ENCODE results near the gene DHRS13. TPM values are rescaled to one million over a fixed set of nuclear protein-coding genes. Genes with fewer than 3 reads are reported as not detected.

The DHRS13 gene
- total RNA-seq, 1 donor from 2014 or later = 8.2 TPM

- Mint-ChIP-seq H3K36me3 (ENCODE audit: low read depth, unreplicated experiment) (peaks cover 7% of the 10 kb centered on the region), H3K4me1 (ENCODE audit: unreplicated experiment) (peaks cover 18% of the 10 kb centered on the region), H3K27ac (ENCODE audit: unreplicated experiment) (peak overlapping the region; percentile 76), H3K27me3 (ENCODE audit: unreplicated experiment) (no peaks in the 10 kb centered on the region), H3K9me3 (ENCODE audit: unreplicated experiment) (no peaks in the 10 kb centered on the region), H3K4me3 (ENCODE audit: unreplicated experiment) (no peak overlapping the region)
- DNase-seq (ENCODE audit: low spot score) = no peak
- TF ChIP-seq CTCF (IDR thresholded peaks at IDR 0.05; ENCODE audit: unreplicated experiment) = no peak
Observed at GRCh38 chr17:28929787-28930186, 26.9 kb upstream of the DHRS13 start.

- H3K36me3 Mint-ChIP-seq (ENCODE audit: low read depth, unreplicated experiment) = peaks cover 20% of the 10 kb centered on the region
- H3K27ac Mint-ChIP-seq (ENCODE audit: unreplicated experiment) = no peak overlapping the region
- TF ChIP-seq CTCF (IDR thresholded peaks at IDR 0.05; ENCODE audit: unreplicated experiment) = no peak
Observed at GRCh38 chr17:28928061-28928460, 25.2 kb upstream of the DHRS13 start.

GRCh38 chr17:28926786-28927185, 23.9 kb upstream of the DHRS13 start:
- H3K4me3 Mint-ChIP-seq (ENCODE audit: unreplicated experiment) = no peak overlapping the region
- H3K4me1 Mint-ChIP-seq (ENCODE audit: unreplicated experiment) = peaks cover 18% of the 10 kb centered on the region
- H3K36me3 Mint-ChIP-seq (ENCODE audit: low read depth, unreplicated experiment) = peaks cover 23% of the 10 kb centered on the region
- H3K9me3 Mint-ChIP-seq (ENCODE audit: unreplicated experiment) = no peaks in the 10 kb centered on the region
- no peak for TF ChIP-seq CTCF (IDR thresholded peaks at IDR 0.05; ENCODE audit: unreplicated experiment)
- no peaks in the 10 kb centered on the region for H3K27me3 Mint-ChIP-seq (ENCODE audit: unreplicated experiment)
- H3K27ac Mint-ChIP-seq (ENCODE audit: unreplicated experiment) = no peak overlapping the region
- no peak for DNase-seq (ENCODE audit: low spot score)

More at GRCh38 chr17:28928061-28928460, 25.2 kb upstream of the DHRS13 start:
- no peak overlapping the region for H3K4me3 Mint-ChIP-seq (ENCODE audit: unreplicated experiment)
- no peaks in the 10 kb centered on the region for H3K9me3 Mint-ChIP-seq (ENCODE audit: unreplicated experiment)
- no peak for DNase-seq (ENCODE audit: low spot score)
- H3K4me1 Mint-ChIP-seq (ENCODE audit: unreplicated experiment) = peaks cover 18% of the 10 kb centered on the region
- no peaks in the 10 kb centered on the region for H3K27me3 Mint-ChIP-seq (ENCODE audit: unreplicated experiment)

DNA sequence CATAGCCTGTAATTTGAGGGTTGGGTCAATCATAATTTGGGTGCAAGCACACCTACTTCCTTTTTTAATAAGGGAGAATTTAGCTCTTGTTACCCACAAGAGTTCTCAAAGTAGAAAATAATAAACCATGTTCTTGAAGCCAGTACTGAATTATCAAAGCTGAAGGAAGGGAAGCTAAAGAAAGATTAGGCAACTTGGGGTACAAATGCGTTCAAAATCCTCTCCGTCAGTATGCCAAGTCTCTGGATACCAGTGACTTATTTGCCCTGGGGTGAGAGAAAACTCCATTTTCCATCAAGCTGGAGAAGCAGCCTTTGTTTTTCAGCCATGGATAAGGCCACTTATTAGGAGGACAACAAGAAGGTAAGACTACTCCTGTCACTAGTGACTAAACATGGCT, 23.5 kb upstream of the DHRS13 start:
- H3K27me3 Mint-ChIP-seq (ENCODE audit: unreplicated experiment) = no peaks in the 10 kb centered on the region
- peaks cover 27% of the 10 kb centered on the region for H3K36me3 Mint-ChIP-seq (ENCODE audit: low read depth, unreplicated experiment)
- no peak overlapping the region for H3K4me3 Mint-ChIP-seq (ENCODE audit: unreplicated experiment)
- no peak for DNase-seq (ENCODE audit: low spot score)
- peaks cover 18% of the 10 kb centered on the region for H3K4me1 Mint-ChIP-seq (ENCODE audit: unreplicated experiment)
- H3K27ac Mint-ChIP-seq (ENCODE audit: unreplicated experiment) = no peak overlapping the region
- H3K9me3 Mint-ChIP-seq (ENCODE audit: unreplicated experiment) = no peaks in the 10 kb centered on the region
- no peak for TF ChIP-seq CTCF (IDR thresholded peaks at IDR 0.05; ENCODE audit: unreplicated experiment)

DNA sequence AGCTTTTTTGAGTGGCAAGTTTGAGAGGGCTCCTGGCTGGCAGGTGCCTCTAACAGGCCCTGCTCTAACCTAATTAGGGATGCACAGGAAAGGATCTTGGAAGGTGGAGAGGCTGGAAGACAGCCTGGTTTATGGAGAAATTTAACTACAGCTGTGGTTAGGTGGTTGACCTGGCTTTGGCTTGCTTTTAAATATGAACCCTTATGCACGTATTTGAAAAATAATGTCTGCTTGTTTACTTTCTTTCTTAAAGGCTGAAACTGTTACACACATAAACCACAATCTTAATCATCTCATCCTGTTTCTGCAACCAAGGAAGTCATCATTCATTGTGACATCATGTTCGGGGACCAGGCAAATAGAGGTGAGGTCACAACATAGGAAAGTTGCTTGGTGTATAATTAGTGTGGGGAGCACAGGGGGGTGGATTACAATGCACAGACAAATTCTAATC, 23.1 kb upstream of the DHRS13 start:
- peak overlapping the region; percentile 11 for H3K4me3 Mint-ChIP-seq (ENCODE audit: unreplicated experiment)
- H3K36me3 Mint-ChIP-seq (ENCODE audit: low read depth, unreplicated experiment) = peaks cover 29% of the 10 kb centered on the region
- no peaks in the 10 kb centered on the region for H3K27me3 Mint-ChIP-seq (ENCODE audit: unreplicated experiment)
- TF ChIP-seq CTCF (IDR thresholded peaks at IDR 0.05; ENCODE audit: unreplicated experiment) = no peak
- no peak for DNase-seq (ENCODE audit: low spot score)
- H3K9me3 Mint-ChIP-seq (ENCODE audit: unreplicated experiment) = no peaks in the 10 kb centered on the region
- peaks cover 18% of the 10 kb centered on the region for H3K4me1 Mint-ChIP-seq (ENCODE audit: unreplicated experiment)
- no peak overlapping the region for H3K27ac Mint-ChIP-seq (ENCODE audit: unreplicated experiment)
